IMR-90 (cell line): ENCODE results near the gene PCDHGC4.

Source experiments
- BHLHE40 ChIP-seq: fragments of 150-350 bp; IDR thresholded peaks from 2 replicates; pipeline ENCODE4 v1.6.1; 2016; ENCODE audit warnings: mild to moderate bottlenecking, low read depth, low read length
- CEBPB ChIP-seq: IDR thresholded peaks from 2 replicates; pipeline ENCODE4 v1.6.1; 2012; ENCODE audit warnings: low read depth, low read length, improper control_type of control experiment
- CTCF ChIP-seq: conservative IDR thresholded peaks from 2 replicates; pipeline ENCODE4 v1.5.1; 2012; ENCODE audit warnings: mild to moderate bottlenecking, low read depth, low read length, improper control_type of control experiment
- ELK1 ChIP-seq: fragments of 150-350 bp; IDR thresholded peaks from 2 replicates; pipeline ENCODE4 v1.6.1; 2016; ENCODE audit warnings: low read depth, mild to moderate bottlenecking, low read length, moderate library complexity, borderline replicate concordance
- MAFK ChIP-seq: IDR thresholded peaks from 2 replicates; pipeline ENCODE4 v1.6.1; 2012; ENCODE audit warnings: low read depth, low read length, improper control_type of control experiment
- MXI1 ChIP-seq: IDR thresholded peaks from 2 replicates; pipeline ENCODE4 v1.6.1; 2012; ENCODE audit warnings: low read depth, mild to moderate bottlenecking, low read length, moderate library complexity, borderline replicate concordance
- POLR2A ChIP-seq: IDR thresholded peaks from 2 replicates; pipeline ENCODE4 v1.6.1; 2012; ENCODE audit warnings: mild to moderate bottlenecking, low read depth, low read length
- RCOR1 ChIP-seq: IDR thresholded peaks from 2 replicates; pipeline ENCODE4 v1.6.1; 2012; ENCODE audit warnings: mild to moderate bottlenecking, low read length, improper control_type of control experiment; ENCODE audit not compliant: insufficient replicate concordance
- RFX5 ChIP-seq: IDR thresholded peaks from 2 replicates; pipeline ENCODE4 v1.8.0; 2012; ENCODE audit warnings: low read depth, mild to moderate bottlenecking, low read length, moderate library complexity
- SMC3 ChIP-seq: fragments of 150-350 bp; IDR thresholded peaks from 2 replicates; pipeline ENCODE4 v1.6.1; 2016; ENCODE audit warnings: low read depth, mild to moderate bottlenecking, antibody characterized with exemption, low read length, moderate library complexity
- USF2 ChIP-seq: fragments of 150-350 bp; IDR thresholded peaks from 2 replicates; pipeline ENCODE4 v1.6.1; 2017; ENCODE audit warnings: mild to moderate bottlenecking, antibody characterized with exemption, low read length, low read depth

- TF ChIP-seq CTCF: no peak
- TF ChIP-seq RCOR1: no peak
- no peak for TF ChIP-seq POLR2A
- TF ChIP-seq MAFK: no peak
- no peak for TF ChIP-seq CEBPB
- no peak for TF ChIP-seq USF2
- no peak for TF ChIP-seq ELK1
- TF ChIP-seq RFX5: no peak
- no peak for TF ChIP-seq SMC3
- no peak for TF ChIP-seq MXI1
- no peak for TF ChIP-seq BHLHE40
Observed at GRCh38 chr5:141437221-141437620, 47.6 kb upstream of the PCDHGC4 start.
